ENCODE results near the gene PGRMC2. TPM values are rescaled to one million over a fixed set of nuclear protein-coding genes. Genes with fewer than 3 reads are reported as not detected.

Gene PGRMC2
- polyA plus RNA-seq, 1 experiment = 15.9 TPM

DNA sequence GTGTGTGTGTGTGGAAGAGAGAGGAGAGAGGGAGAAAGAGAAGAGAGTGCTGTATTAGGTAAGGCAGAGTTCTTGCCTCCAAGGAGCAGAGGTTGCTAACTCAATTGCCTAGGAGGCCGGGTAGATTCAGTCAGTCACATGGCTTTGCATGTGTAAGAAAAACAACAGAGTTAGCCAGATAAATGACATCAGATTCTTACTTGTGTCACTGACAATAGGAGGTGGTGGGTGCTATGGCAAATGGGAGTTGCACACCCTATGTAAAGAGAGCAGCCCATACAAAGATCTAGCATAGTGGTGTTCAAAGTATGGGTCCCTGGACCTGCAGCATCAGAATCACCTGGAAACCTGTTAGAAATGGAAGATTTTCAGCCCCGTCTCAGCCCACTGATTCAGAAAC lies 14.4 kb upstream of the PGRMC2 start:
- POLR2A ChIA-PET = no interaction called here

DNA sequence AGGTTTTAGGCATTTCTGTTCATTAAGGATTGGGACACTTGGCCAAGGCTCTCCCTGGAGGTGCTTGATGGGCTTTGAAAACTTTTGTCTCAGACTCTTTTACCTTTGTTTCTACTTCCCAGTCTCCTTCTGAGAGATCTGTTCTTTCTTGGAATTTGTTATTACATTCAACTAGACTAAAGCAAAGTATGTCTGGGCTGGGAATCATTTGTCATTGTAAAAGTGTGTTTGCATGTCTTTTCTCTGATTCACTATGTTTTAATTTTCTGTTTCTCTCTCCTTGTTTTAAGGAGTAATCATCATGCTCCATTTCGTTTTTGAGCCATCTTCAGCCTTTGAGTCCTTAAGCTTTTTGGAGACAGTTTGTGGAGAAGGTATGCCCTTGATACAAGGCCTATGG lies 12.2 kb upstream of the PGRMC2 start:
- POLR2A ChIA-PET = no interaction called here
- H3K27me3 ChIP-seq (ENCODE audit: control insufficient read depth, insufficient read depth, low read length) = no peaks in the 10 kb centered on the region
- TF ChIP-seq, protein P1, sequence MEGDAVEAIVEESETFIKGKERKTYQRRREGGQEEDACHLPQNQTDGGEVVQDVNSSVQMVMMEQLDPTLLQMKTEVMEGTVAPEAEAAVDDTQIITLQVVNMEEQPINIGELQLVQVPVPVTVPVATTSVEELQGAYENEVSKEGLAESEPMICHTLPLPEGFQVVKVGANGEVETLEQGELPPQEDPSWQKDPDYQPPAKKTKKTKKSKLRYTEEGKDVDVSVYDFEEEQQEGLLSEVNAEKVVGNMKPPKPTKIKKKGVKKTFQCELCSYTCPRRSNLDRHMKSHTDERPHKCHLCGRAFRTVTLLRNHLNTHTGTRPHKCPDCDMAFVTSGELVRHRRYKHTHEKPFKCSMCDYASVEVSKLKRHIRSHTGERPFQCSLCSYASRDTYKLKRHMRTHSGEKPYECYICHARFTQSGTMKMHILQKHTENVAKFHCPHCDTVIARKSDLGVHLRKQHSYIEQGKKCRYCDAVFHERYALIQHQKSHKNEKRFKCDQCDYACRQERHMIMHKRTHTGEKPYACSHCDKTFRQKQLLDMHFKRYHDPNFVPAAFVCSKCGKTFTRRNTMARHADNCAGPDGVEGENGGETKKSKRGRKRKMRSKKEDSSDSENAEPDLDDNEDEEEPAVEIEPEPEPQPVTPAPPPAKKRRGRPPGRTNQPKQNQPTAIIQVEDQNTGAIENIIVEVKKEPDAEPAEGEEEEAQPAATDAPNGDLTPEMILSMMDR (IDR thresholded peaks at IDR 0.05; ENCODE audit: insufficient read depth, low read depth, low read length) = no peak
- no peaks in the 10 kb centered on the region for H3K36me3 ChIP-seq (ENCODE audit: control insufficient read depth, insufficient read depth, low read length)
- DNase-seq (ENCODE audit: low read depth) = no peak
- CTCF ChIA-PET = no interaction called here
- no peak overlapping the region for H3K4me3 ChIP-seq (ENCODE audit: low read depth, low read length)

More for the DNA sequence above, 14.4 kb upstream of the PGRMC2 start:
- Histone ChIP-seq H3K36me3 (ENCODE audit: control insufficient read depth, insufficient read depth, low read length) (no peaks in the 10 kb centered on the region), H3K4me3 (ENCODE audit: low read depth, low read length) (no peak overlapping the region), H3K27me3 (ENCODE audit: control insufficient read depth, insufficient read depth, low read length) (no peaks in the 10 kb centered on the region)
- CTCF ChIA-PET = no interaction called here
- TF ChIP-seq, protein P1 (IDR thresholded peaks at IDR 0.05; ENCODE audit: insufficient read depth, low read depth, low read length) = no peak
- DNase-seq (ENCODE audit: low read depth) = no peak

- Histone ChIP-seq H3K4me3 (ENCODE audit: low read depth, low read length) (no peak overlapping the region), H3K36me3 (ENCODE audit: control insufficient read depth, insufficient read depth, low read length) (no peaks in the 10 kb centered on the region), H3K27me3 (ENCODE audit: control insufficient read depth, insufficient read depth, low read length) (no peaks in the 10 kb centered on the region)
- ChIA-PET POLR2A (no interaction called here), CTCF (no interaction called here)
- TF ChIP-seq, protein P1 (IDR thresholded peaks at IDR 0.05; ENCODE audit: insufficient read depth, low read depth, low read length) = no peak
- no peak for DNase-seq (ENCODE audit: low read depth)
Measured at GRCh38 chr4:128298852-128299251, 11.2 kb upstream of the PGRMC2 start.

GRCh38 chr4:128298146-128298758 lies 10.6 kb upstream of the PGRMC2 start:
- no peaks in the 10 kb centered on the region for H3K36me3 ChIP-seq (ENCODE audit: control insufficient read depth, insufficient read depth, low read length)
- no peak for DNase-seq (ENCODE audit: low read depth)
- H3K27me3 ChIP-seq (ENCODE audit: control insufficient read depth, insufficient read depth, low read length) = no peaks in the 10 kb centered on the region
- no peak overlapping the region for H3K4me3 ChIP-seq (ENCODE audit: low read depth, low read length)
- TF ChIP-seq, protein P1 (IDR thresholded peaks at IDR 0.05; ENCODE audit: insufficient read depth, low read depth, low read length) = no peak
- POLR2A ChIA-PET = no interaction called here
- CTCF ChIA-PET = no interaction called here

- POLR2A ChIA-PET = no interaction called here
- Histone ChIP-seq H3K27me3 (ENCODE audit: control insufficient read depth, insufficient read depth, low read length) (no peaks in the 10 kb centered on the region), H3K4me3 (ENCODE audit: low read depth, low read length) (no peak overlapping the region), H3K36me3 (ENCODE audit: control insufficient read depth, insufficient read depth, low read length) (no peaks in the 10 kb centered on the region)
- TF ChIP-seq, protein P1 (IDR thresholded peaks at IDR 0.05; ENCODE audit: insufficient read depth, low read depth, low read length) = no peak
- no peak for DNase-seq (ENCODE audit: low read depth)
- CTCF ChIA-PET = no interaction called here
Measured at GRCh38 chr4:128295255-128295654, 7.6 kb upstream of the PGRMC2 start.
